ENCODE measurements around the gene GALNTL6.

The GALNTL6 gene

GRCh38 chr4:171812665-171813525, at the start of gene GALNTL6:
Gene GALNTL6 (plus strand): TSS chr4:171813404.
- DNase-seq (ENCODE audit: low read depth) = no peak

- no peak for DNase-seq (ENCODE audit: low read depth)
Measured at GRCh38 chr4:171765514-171765913, 47.7 kb upstream of the GALNTL6 start.

- DNase-seq (ENCODE audit: low read depth) = no peak
Measured at GRCh38 chr4:171774642-171775190, 38.5 kb upstream of the GALNTL6 start.

- no peak for DNase-seq (ENCODE audit: low read depth)
Measured at GRCh38 chr4:171779301-171779700, 33.9 kb upstream of the GALNTL6 start.

GRCh38 chr4:171785388-171785787, 27.8 kb upstream of the GALNTL6 start:
- DNase-seq (ENCODE audit: low read depth) = no peak

GRCh38 chr4:171793723-171794122, 19.5 kb upstream of the GALNTL6 start:
- DNase-seq (ENCODE audit: low read depth) = no peak

GRCh38 chr4:171794528-171794927, 18.7 kb upstream of the GALNTL6 start:
- no peak for DNase-seq (ENCODE audit: low read depth)

GRCh38 chr4:171809854-171810253, 3.4 kb upstream of the GALNTL6 start:
- no peak for DNase-seq (ENCODE audit: low read depth)

- no peak for DNase-seq (ENCODE audit: low read depth)
Measured at GRCh38 chr4:171812333-171812664, 905 bp upstream of the GALNTL6 start.

GRCh38 chr4:171813526-171814250, 484 bp downstream of the GALNTL6 start:
- DNase-seq (ENCODE audit: low read depth) = no peak

GRCh38 chr4:171814545-171814944, 1.3 kb downstream of the GALNTL6 start:
- no peak for DNase-seq (ENCODE audit: low read depth)

GRCh38 chr4:171817026-171817425, 3.8 kb downstream of the GALNTL6 start:
- DNase-seq (ENCODE audit: low read depth) = no peak

- no peak for DNase-seq (ENCODE audit: low read depth)
Measured at GRCh38 chr4:171834640-171835039, 21.4 kb downstream of the GALNTL6 start.

- no peak for DNase-seq (ENCODE audit: low read depth)
Measured at GRCh38 chr4:171843456-171843855, 30.3 kb downstream of the GALNTL6 start.

GRCh38 chr4:171846232-171846631, 33.0 kb downstream of the GALNTL6 start:
- DNase-seq (ENCODE audit: low read depth) = no peak

- DNase-seq (ENCODE audit: low read depth) = no peak
Measured at GRCh38 chr4:171846893-171847292, 33.7 kb downstream of the GALNTL6 start.

- DNase-seq (ENCODE audit: low read depth) = no peak
Measured at GRCh38 chr4:171847751-171848150, 34.5 kb downstream of the GALNTL6 start.

GRCh38 chr4:171849686-171850222, 36.5 kb downstream of the GALNTL6 start:
- no peak for DNase-seq (ENCODE audit: low read depth)

- DNase-seq (ENCODE audit: low read depth) = no peak
Measured at GRCh38 chr4:171851295-171851694, 38.1 kb downstream of the GALNTL6 start.

- DNase-seq (ENCODE audit: low read depth) = no peak
Measured at GRCh38 chr4:171857302-171858012, 44.3 kb downstream of the GALNTL6 start.

GRCh38 chr4:171875291-171875690, 62.1 kb downstream of the GALNTL6 start:
- DNase-seq (ENCODE audit: low read depth) = no peak

GRCh38 chr4:171876636-171877035, 63.4 kb downstream of the GALNTL6 start:
- no peak for DNase-seq (ENCODE audit: low read depth)
